HPDE6-E6E7 (cell line): ENCODE measurements around the gene EFNA4.

ENCODE experiments used
- DNase-seq: peaks from one replicate; pipeline ENCODE4 v3.0.0; 2011; ENCODE audit warnings: missing footprints; ENCODE audit errors: extremely low spot score

The EFNA4 gene

GRCh38 chr1:155033524-155033923 lies 30.0 kb upstream of the EFNA4 start, which contains the start of the genes DCST1 and DCST2:
TSS of gene DCST1 (plus strand) at chr1:155033824. CDS start at chr1:155034037, 213 bp downstream.
TSS of gene DCST2 (minus strand) at chr1:155033781. CDS start at chr1:155033701, 80 bp downstream.
- DNase-seq, result no peak

GRCh38 chr1:155034318-155035208 lies 29.0 kb upstream of the EFNA4 start:
- DNase-seq, result no peak

- no peak for DNase-seq
Measured at GRCh38 chr1:155035936-155036335, 27.6 kb upstream of the EFNA4 start.

- no peak for DNase-seq
Measured at GRCh38 chr1:155037043-155037442, 26.5 kb upstream of the EFNA4 start.

GRCh38 chr1:155037851-155038441 lies 25.6 kb upstream of the EFNA4 start:
- DNase-seq, result no peak

GRCh38 chr1:155038602-155039307 lies 24.8 kb upstream of the EFNA4 start:
- peak; percentile 82 for DNase-seq

- DNase-seq, result no peak
Measured at GRCh38 chr1:155039308-155039669, 24.3 kb upstream of the EFNA4 start.

GRCh38 chr1:155040358-155041093 lies 23.0 kb upstream of the EFNA4 start:
- no peak for DNase-seq

- no peak for DNase-seq
Measured at GRCh38 chr1:155042789-155043188, 20.8 kb upstream of the EFNA4 start.

- no peak for DNase-seq
Measured at GRCh38 chr1:155043301-155043702, 20.2 kb upstream of the EFNA4 start.

GRCh38 chr1:155043793-155044192 lies 19.7 kb upstream of the EFNA4 start:
- DNase-seq, result no peak

- no peak for DNase-seq
Measured at GRCh38 chr1:155044365-155044764, 19.2 kb upstream of the EFNA4 start.

GRCh38 chr1:155044812-155045657 lies 18.5 kb upstream of the EFNA4 start:
- peak; percentile 70 for DNase-seq

GRCh38 chr1:155048449-155049334 lies 14.8 kb upstream of the EFNA4 start:
- DNase-seq, result no peak

GRCh38 chr1:155049651-155050559 lies 13.6 kb upstream of the EFNA4 start:
- no peak for DNase-seq

GRCh38 chr1:155050560-155051341 lies 12.8 kb upstream of the EFNA4 start, which contains the start of gene ADAM15:
TSS of gene ADAM15 (plus strand) at chr1:155051316. CDS start at chr1:155051387, 71 bp downstream.
- DNase-seq, result peak; percentile 79

- no peak for DNase-seq
Measured at GRCh38 chr1:155051342-155051776, 12.2 kb upstream of the EFNA4 start.
